Adipose tissue (tissue), 3 donors: Measurements from ENCODE around the gene TRAP1. TPM values are rescaled to one million over a fixed set of nuclear protein-coding genes. Genes with fewer than 3 reads are reported as not detected.
"Not testable (repeated sequence)": the region's sequence is repeated elsewhere in the genome, so short reads cannot be mapped to it uniquely, and the experiment has no call there.

Experiments used
- H3K27ac ChIP-seq: one replicate; pipeline ENCODE4 v1.5.1; 2013; ENCODE audit warnings: low read depth, low read length
- WGBS, 3 donors: extraction: QIAGEN DNeasy Blood & Tissue Kit; methylation state at CpG; one replicate each; pipeline ENCODE4 v1.1.7; 2013; 5-methylcytosine and 5-hydroxymethylcytosine counted together
- polyA plus RNA-seq, 3 donors: library from polyadenylated mRNA; stranded (reverse); fragments of 200-250 nt; gene quantifications; one replicate each; pipeline ENCODE4 v1.2.3, GENCODE V29; 2013
- donor health status: healthy with polysubstance abuse.
- donor health status: Bipolar disorder and iron deficiency.
- donor health status: healthy.

The TRAP1 gene
- polyA plus RNA-seq, 3 donors, result 52.4 to 87.2 (median 65.8) TPM

DNA sequence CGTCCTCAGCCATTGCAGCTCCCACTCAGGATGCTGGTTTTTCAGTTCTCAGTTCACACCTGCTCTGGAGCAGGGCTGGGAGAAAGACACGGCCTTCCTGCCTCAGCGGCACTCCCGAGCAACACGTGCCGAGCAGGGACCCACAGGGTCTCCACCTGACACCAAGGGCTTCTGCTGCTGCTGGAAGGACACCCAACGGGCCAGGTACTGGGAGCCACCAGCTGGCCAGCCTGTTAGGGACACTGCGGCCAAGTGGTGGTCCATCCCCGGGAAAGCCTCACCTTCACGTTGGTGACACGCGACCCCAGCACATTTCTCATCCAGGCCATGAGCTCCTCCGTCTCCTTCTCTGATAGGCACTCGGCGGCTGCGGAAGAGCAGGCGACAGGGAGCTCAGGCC is 54.7 kb downstream of the TRAP1 start:
- WGBS, 3 donors, result 89 to 93% (median 92%) methylated on average over 17 of the region's 17 CpGs
- no peak overlapping the region for H3K27ac ChIP-seq

DNA sequence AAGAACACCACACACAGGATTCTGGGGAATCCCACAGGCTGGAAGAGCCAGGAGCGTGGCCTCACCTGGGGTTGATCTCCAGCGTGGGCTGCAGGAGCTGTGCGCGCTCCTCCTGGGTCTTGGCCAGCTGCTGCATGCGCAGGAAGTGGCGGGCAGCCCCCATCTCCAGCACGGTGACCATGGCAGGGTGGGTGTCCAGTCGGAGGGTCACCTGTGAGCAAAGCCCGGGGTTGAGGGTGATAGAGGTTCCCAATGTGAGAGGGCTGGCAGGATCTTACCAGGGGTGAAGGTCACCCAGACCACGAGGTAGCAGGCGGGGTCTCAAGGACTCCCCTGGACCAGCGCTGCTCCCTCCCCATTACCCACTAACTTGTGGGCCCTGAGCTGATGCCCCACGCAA is 55.4 kb downstream of the TRAP1 start:
- 84 to 96% (median 92%) methylated on average over 13 of the region's 13 CpGs for WGBS, 3 donors
- H3K27ac ChIP-seq, result no peak overlapping the region

DNA sequence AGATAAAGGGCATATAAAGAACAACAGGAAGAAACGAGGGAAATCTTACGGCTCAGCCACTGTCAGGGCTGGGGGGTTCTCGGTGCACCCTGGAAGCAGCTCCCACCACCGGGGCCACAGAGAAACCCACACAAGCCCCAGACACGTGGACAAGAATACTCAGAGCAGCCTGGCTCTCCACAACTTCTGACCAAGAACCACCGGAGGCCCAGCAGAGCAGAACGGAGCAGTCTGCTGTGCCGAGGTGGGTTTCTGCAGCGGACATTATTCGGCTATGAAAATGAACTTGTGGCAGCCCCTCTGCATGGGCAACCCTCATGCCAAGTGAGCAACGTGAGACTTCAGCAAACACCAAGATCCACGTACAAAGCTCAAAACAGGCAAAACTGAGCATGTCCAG is 56.0 kb downstream of the TRAP1 start:
- 85 to 92% (median 88%) methylated on average over 12 of the region's 12 CpGs for WGBS, 3 donors

DNA sequence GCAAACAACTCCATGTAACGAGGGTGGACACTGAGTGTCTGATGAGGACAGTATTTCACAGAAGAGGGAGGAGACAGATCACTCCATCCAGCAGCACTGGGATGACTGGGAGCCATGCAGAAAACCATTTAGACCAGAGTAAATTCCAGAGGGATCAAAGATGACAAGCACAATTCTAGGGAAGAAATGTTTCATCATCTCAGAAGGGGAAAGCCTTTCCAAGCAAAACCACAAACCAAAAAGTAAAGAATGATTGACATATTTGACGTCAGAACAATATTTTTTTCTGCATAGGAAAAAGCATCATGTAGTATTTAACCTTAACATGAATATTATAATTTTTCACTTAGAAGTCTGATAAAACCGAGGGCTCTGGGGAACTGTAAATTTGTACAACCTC is 58.1 kb downstream of the TRAP1 start:
- no peak overlapping the region for H3K27ac ChIP-seq
- 61 to 71% (median 70%) methylated on average over 3 of the region's 3 CpGs for WGBS, 3 donors

More for the DNA sequence above, 56.0 kb downstream of the TRAP1 start:
- no peak overlapping the region for H3K27ac ChIP-seq

DNA sequence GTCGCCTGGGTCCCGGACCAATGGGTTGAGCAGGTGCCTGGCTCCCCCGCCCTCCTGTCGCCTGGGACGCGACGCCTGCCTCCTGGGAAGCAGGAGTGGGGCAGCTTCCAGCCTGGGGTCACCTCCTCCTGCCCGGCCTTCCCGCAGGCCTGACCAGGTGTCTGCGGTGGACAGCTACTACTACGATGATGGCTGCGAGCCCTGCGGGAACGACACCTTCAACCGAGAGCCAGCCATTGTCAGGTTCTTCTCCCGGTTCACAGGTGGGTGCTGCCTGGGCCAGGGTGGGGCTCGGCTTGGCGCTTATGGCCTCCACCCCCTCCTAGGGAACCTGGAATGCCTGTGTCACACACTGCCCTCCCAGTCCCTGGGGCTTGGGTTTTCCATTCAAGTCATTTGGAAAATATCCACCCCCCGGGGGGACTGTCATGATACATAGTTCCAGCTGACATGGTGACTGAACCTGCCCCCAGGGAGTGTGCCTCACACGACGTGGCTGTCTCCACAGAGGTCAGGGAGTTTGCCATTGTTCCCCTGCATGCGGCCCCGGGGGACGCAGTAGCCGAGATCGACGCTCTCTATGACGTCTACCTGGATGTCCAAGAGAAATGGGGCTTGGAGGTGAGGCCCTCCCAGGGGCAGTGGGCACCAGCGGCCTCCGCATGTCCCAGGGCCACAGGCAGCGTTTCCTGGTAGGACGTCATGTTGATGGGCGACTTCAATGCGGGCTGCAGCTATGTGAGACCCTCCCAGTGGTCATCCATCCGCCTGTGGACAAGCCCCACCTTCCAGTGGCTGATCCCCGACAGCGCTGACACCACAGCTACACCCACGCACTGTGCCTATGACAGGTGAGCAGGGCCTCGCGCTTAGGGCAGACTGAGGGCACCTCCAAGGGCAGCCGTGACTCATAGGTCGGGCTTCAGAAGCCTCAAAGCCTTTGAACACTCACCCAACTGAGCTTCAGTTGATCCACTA is 60.5 kb downstream of the TRAP1 start:
- H3K27ac ChIP-seq, result no peak overlapping the region
- 55 to 93% (median 90%) methylated on average over 40 to 42 of the region's 42 CpGs for WGBS, 3 donors

DNA sequence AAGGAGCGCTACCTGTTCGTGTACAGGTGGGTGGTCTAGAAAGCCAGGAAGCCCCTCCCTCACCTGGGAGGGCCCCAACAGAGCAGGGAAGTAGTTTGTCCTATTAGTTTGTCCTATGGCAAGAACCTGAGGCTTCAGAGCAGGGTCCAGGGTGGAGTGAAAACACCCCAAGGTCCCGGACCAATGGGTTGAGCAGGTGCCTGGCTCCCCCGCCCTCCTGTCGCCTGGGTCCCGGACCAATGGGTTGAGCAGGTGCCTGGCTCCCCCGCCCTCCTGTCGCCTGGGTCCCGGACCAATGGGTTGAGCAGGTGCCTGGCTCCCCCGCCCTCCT is 61.2 kb downstream of the TRAP1 start:
- not testable (repeated sequence) for H3K27ac ChIP-seq
- 68 to 97% (median 87%) methylated on average over 4 to 7 of the region's 10 CpGs for WGBS, 3 donors

DNA sequence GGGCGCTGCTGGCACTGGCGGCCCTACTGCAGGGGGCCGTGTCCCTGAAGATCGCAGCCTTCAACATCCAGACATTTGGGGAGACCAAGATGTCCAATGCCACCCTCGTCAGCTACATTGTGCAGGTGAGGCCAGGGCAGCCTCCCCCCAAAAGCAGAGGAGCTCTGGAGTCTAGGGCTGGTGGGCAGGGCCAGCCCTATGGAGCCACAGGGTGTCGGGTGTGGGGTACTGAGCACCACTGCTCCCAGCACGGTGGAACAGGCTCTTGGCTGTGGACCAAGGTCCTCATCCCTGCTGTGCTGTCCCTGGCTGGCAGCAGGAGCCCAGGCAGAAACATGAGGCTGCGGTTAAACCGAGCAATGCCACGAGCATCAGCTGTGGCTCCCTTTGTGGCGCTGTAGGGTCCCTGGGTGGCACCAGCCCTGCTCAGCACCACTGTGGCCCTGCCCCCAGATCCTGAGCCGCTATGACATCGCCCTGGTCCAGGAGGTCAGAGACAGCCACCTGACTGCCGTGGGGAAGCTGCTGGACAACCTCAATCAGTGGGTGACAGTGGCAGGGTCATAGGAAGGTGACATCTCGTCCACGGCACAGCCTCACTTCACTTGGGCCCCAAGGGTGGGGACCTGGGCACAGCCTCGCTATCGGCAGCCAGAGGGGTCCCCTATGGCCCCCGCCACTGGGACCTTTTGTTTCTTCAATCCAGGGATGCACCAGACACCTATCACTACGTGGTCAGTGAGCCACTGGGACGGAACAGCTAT is 61.7 kb downstream of the TRAP1 start:
- no peak overlapping the region for H3K27ac ChIP-seq
- 44 to 93% (median 92%) methylated on average over 21 of the region's 21 CpGs for WGBS, 3 donors

DNA sequence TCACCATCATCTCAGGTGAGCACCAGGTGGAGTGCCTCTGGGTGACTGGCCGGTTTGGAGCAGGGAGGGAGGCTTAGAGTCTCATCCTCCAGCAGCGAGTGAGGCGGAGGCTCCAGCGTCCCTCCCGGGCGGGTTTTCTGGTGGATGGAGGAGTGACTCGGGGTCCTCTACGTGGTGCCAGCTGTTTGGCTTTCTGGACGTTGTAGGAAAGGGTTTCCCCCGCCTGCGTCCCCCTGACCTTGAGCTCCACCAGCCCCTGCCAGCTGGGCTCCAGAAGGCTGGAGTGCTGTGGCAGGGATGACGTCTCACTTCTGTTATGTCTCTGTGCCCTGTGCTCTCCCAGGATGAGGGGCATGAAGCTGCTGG is 62.3 kb downstream of the TRAP1 start:
- 47 to 90% (median 89%) methylated on average over 12 of the region's 12 CpGs for WGBS, 3 donors
- no peak overlapping the region for H3K27ac ChIP-seq

DNA sequence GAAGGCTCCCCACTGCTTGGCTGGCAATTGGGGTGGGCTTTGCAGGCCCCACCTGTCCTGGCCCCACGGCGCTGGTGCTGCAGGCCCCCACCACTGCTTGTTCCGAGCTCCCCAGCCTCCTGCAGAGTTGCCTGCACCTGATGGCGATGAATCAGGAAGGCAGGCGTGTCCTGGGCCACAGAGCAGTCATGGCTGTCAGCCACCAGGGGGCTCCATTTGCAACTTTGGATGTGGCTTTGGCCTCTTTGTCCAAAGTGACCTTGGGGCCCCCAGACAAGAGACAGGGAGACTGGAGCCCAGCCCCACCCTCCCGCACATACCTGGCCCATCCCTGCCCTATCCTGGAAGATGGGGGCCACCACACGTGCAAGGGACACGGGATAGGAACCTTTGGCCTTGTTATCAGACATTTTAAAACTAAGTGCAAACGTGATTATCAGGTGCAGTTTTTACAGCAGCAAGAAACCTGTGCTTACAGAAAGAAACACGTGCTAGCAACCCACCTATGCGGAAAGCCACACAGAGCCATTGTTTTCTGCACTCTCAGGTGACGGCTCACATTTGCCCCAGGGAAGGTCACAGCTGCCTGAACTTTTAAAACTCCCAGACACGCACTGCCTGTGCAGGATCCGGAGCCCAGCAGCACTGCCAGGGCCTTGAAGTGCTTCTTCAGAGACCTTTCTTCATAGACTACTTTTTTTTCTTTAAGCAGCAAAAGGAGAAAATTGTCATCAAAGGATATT is 62.9 kb downstream of the TRAP1 start, which contains the start of gene DNASE1:
DNASE1 (plus strand) TSS at position 443 of the 743 bp plus-strand sequence. CDS start 683 bp downstream, outside the sequence.
- 34 to 75% (median 67%) methylated on average over 14 of the region's 14 CpGs for WGBS, 3 donors
- H3K27ac ChIP-seq, result no peak within 1 kb of the TSS

DNA sequence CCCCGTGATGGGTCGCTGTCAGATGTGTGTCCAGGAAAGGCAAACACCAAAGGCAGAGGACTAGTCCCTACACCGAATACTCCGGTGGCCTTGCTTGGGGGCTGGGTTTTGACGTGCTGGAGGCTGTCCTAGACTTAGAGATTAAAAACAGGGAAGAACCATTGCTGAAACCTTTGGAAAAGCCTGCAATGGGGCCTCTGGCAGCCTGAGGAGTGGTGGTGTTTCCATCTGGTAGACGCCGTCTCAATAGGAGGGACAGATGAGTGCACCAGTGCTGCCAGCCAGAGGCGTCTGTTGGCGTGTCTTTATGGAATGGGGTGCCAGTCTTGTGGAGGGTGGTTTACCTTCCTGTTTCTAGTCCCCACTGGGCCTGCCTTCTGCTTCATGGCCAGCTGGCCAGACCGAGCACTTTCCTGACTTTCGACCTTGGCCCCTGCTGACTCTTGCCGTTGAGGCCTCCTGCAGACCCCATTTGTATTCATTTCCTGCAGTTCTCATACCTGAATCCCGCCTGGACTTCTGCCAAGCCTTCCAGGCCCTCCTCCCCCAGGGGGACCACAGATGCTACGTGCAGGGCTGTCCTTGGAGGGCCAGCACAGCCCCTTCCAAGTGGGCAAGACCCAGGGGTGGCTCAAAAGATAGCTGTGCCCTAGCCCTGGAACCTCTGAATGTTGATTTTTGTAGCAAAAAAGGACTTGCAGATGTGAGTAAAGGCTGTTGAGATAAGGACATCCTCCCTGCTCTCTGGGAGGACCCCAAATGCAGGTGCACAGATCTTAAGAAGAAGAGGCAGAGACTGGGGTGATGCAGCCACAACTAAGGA is 64.7 kb downstream of the TRAP1 start:
- WGBS, 3 donors, result 56 to 84% (median 78%) methylated on average over 14 of the region's 14 CpGs
- H3K27ac ChIP-seq, result no peak overlapping the region

DNA sequence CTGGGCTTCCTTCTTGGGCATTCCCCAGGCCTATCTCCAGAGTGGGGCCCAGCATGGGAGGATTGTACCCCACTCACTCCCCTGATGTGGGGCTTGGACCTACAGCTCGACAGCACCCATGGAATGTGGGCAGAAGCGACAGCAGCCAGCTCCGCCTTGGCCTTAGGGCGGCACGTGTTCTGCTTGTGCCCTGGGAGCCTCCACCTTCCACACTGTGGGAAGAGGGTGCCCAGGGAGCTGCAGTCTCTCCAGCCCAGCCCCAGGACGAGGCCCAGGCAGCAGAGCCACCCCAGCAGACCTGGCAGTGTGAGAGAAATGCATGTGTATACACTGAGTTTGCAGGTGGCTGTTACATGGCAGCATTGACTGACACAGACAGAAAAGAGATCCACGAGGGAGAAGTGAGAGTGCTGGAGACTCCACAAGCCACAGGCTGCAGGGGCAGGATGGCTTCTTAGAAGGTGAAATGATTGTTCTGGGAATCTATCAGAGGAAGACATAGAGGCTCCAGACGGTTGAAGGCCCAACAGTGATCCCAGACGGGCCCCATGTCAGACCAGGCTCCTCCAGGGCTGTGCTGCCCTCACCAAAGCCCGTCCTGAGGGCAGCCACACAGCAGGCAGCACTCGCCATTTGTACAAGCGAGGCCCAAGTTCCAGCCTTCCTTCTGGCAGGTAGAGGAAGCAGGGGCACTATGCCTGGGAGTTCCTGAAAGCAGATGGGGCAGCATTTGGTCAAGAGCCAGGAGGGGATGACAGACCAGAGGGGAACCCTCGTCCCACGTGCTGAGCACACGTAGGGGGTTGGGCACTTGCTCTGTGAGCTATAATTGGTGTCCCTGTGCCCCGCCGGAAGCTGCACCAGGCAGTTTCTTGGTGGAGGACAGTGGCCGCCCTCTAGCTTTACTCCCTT is 65.6 kb downstream of the TRAP1 start:
- WGBS, 3 donors, result 76 to 86% (median 80%) methylated on average over 18 of the region's 18 CpGs
- H3K27ac ChIP-seq, result no peak overlapping the region

DNA sequence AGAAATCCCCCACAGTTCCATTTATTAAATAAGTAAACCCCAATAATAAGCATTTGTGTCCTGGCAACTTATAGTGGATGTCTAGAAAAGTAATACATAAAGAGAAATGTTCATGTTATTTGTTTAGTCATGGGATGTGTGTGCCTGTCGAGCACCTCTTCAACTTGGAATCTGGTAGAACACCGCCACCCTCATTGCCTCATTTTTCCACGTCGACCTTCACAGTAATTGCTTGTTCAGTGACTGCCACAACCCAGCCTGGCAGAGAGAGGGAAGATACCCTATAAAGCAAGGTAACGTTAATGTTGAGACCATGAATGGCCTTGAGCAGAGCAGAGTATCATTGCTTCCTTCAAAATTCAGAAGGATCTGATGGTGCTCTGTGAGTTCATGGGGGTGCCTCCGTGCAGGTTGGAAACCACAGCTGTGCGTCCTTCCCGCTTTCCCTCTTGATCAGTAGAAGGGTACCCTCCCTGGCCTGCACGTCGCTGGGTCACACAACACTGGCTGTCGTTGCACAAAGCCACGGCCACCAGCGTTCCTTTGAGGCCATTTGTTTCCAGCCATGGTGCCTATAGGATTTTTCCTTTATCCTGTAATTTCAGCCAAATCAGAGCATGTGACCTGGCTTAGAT is 66.6 kb downstream of the TRAP1 start:
- no peak overlapping the region for H3K27ac ChIP-seq
- WGBS, 3 donors, result 89 to 91% (median 90%) methylated on average over 13 of the region's 13 CpGs

DNA sequence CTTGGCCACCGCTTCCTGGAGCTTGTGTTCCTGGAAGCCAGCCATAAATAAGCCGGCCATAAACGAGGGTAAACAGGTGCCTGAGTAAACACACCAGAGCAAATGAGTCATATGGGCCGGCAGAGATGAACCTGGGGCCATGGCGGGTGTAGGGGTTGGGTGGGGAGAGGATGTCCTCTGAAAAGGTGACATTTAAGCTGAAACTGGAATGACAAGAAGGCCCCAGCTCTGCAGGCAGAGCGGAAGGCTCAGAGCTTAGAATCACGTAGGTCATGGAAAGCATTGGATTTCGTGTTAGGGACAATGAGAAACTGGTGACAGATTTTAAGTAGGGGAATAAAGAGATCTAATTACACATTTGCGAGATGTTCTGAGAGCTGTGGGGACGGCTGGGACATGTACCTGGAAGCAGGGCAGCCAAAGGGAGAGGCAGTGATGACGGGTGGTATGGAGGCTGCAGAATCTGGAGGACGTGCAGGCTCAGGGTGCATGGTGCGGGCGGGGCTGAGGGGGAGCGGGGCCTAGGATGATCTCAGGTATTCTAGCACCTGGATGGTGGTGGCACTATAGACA is 70.9 kb downstream of the TRAP1 start:
- WGBS, 3 donors, result 66 to 90% (median 83%) methylated on average over 15 of the region's 15 CpGs
- H3K27ac ChIP-seq, result no peak overlapping the region

DNA sequence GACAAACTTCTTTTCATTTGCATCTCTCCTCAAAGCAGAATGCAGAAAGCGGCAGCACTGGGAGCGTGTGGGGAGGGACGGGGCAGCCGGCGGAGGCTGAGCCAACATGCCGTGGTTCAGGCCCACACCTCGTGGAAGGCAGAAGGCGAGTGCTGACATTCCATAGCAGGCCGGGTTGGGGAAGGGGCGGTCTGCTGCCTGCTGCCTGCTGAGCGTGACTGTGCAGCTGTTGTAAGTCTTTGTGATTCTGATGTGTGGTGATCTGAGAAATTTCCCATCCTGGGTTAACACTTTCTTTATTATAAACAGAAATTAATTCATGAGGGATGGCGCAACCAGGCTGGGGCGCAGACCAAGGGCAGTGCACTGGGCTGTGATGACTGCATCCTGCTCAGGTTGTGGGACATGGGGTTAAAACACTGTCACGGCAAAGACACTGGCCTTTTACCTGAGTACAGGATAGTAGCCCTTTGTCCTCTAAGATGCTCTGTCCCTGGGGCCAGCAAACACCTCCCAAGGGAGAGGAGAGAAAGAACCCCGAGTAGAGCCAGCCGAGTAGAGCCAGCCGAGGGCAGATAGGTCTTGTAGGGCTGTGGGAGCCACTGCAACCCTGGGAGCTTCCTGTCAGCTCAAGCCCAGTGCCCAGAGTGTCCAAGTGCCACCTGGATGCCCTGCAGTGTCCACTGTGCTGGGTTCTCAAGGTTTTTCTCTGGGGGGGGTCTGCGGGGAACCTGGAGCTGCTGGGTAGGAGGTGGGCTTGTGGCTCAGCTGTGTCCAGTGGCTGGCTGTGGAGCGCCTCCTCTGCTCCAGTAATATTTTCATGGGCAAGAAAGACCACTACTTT is 71.6 kb downstream of the TRAP1 start:
- WGBS, 3 donors, result 80 to 86% (median 81%) methylated on average over 19 of the region's 19 CpGs
- no peak overlapping the region for H3K27ac ChIP-seq

DNA sequence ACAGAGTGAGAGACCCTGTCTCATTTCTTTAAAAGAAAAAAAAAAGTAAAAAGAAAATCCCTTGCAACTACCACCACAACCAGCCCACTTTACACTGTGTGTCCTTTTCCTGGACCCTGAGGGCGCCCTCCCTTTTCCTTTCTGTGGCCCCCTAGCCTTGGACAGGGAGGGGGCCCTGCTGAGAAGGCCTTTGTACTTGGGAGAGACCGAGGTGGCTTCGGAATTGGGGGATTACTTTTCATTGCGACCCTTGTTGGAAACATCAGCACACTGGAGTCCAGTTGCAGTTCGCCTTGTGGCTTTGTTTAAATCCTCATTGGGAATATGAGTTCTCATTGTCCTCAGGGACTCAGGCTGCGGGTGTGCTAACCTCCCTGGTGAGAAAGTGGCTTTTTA is 72.2 kb downstream of the TRAP1 start:
- no peak overlapping the region for H3K27ac ChIP-seq
- WGBS, 3 donors, result 82 to 87% (median 85%) methylated on average over 6 of the region's 6 CpGs
